SK-N-SH (cell line): ENCODE data around the gene EIPR1.

Experiments
- CHD2 ChIP-seq: fragments of 150-350 bp; IDR thresholded peaks from 2 replicates; pipeline ENCODE4 v1.6.1; 2018; ENCODE audit warnings: low read length; ENCODE audit not compliant: partially characterized antibody
- CTCF ChIP-seq: fragments of 200-600 bp; sonication (generic); IDR thresholded peaks from 2 replicates; pipeline ENCODE4 v1.6.1; 2017; ENCODE audit warnings: antibody characterized with exemption, mild to moderate bottlenecking, moderate library complexity
- EP300 ChIP-seq, 2 experiments: IDR thresholded peaks; 2 replicates each; pipeline versions ENCODE4 v1.4.0 to v1.6.1; 2012; ENCODE audit warnings: borderline replicate concordance in 1 of 2, low read depth in 1 of 2, low read length in 1 of 2
- EZH2phosphoT487 ChIP-seq: fragments of 200-600 bp; sonication (generic); IDR thresholded peaks from 2 replicates; pipeline ENCODE4 v1.6.1; 2017; ENCODE audit warnings: low read depth, mixed run types, mild to moderate bottlenecking, antibody characterized with exemption, moderate library complexity, borderline replicate concordance
- MAX ChIP-seq: IDR thresholded peaks from 2 replicates; pipeline ENCODE4 v1.4.0; 2012; ENCODE audit warnings: low read depth
- RCOR1 ChIP-seq: fragments of 150-350 bp; IDR thresholded peaks from 2 replicates; pipeline ENCODE4 v1.6.1; 2017; ENCODE audit warnings: antibody characterized with exemption, low read length
- SIN3A ChIP-seq: IDR thresholded peaks from 2 replicates; pipeline ENCODE4 v1.6.1; 2012; ENCODE audit warnings: low read depth, mild to moderate bottlenecking, low read length, moderate library complexity, borderline replicate concordance
- TCF12 ChIP-seq: IDR thresholded peaks from 2 replicates; pipeline ENCODE4 v1.4.0; 2012
- USF1 ChIP-seq: IDR thresholded peaks from 2 replicates; pipeline ENCODE4 v1.4.0; 2012; ENCODE audit warnings: low read depth, borderline replicate concordance

GRCh38 chr2:3294069-3294468, 83.5 kb downstream of the EIPR1 start:
- no peak for TF ChIP-seq EZH2phosphoT487
- no peak for TF ChIP-seq TCF12
- no peak for TF ChIP-seq CTCF
- no peak for TF ChIP-seq USF1
- no peak for TF ChIP-seq SIN3A
- TF ChIP-seq CHD2, result no peak
- no peak for TF ChIP-seq RCOR1
- TF ChIP-seq EP300 (IDR thresholded peaks at IDR 0.05; ENCODE audit: borderline replicate concordance in 1 of 2, low read depth in 1 of 2, low read length in 1 of 2), result no peak; a peak in 1 of 4 replicates
- TF ChIP-seq MAX, result no peak
